CD4-positive, alpha-beta T cell treated with Interleukin-15 for 1 hour (primary cell): ENCODE data around the gene CD320.
A peak's percentile ranks its signal among the peaks of the same experiment; 100 is the strongest.
"Not testable (repeated sequence)": the region's sequence is repeated elsewhere in the genome, so short reads cannot be mapped to it uniquely, and the experiment has no call there.

Experiments
- DNase-seq: peaks from one replicate; pipeline ENCODE4 v3.0.0-alpha.2; 2020

CD320 gene

GRCh38 chr19:8307965-8308866 is at the start of gene CD320:
Gene CD320, minus strand, starts transcription at chr19:8308358. Its CDS starts 68 bp downstream, at chr19:8308290.
- peak; percentile 82 for DNase-seq

- no peak for DNase-seq
Observed at GRCh38 chr19:8357007-8357521, 48.9 kb upstream of the CD320 start.

- peak; percentile 21 for DNase-seq
Observed at GRCh38 chr19:8355631-8356402, 47.7 kb upstream of the CD320 start.

GRCh38 chr19:8352845-8353244 is 44.7 kb upstream of the CD320 start:
- not testable (repeated sequence) for DNase-seq

GRCh38 chr19:8352134-8352827 is 44.1 kb upstream of the CD320 start:
- DNase-seq: no peak

- DNase-seq: not testable (repeated sequence)
Observed at GRCh38 chr19:8349629-8350372, 41.6 kb upstream of the CD320 start.

GRCh38 chr19:8343483-8343844 is 35.3 kb upstream of the CD320 start:
- no peak for DNase-seq

- peak; percentile 94 for DNase-seq
Observed at GRCh38 chr19:8342684-8343482, 34.7 kb upstream of the CD320 start, which contains the start of gene KANK3. Gene KANK3, minus strand, starts transcription at chr19:8343262. Its CDS starts 5,434 bp downstream, at chr19:8337828.

GRCh38 chr19:8342316-8342683 is 34.1 kb upstream of the CD320 start:
- no peak for DNase-seq

- not testable (repeated sequence) for DNase-seq
Observed at GRCh38 chr19:8341504-8341903, 33.3 kb upstream of the CD320 start.

- no peak for DNase-seq
Observed at GRCh38 chr19:8340341-8341096, 32.4 kb upstream of the CD320 start.

GRCh38 chr19:8338835-8339234 is 30.7 kb upstream of the CD320 start:
- DNase-seq: no peak

- no peak for DNase-seq
Observed at GRCh38 chr19:8337728-8338127, 29.6 kb upstream of the CD320 start.

GRCh38 chr19:8336660-8337059 is 28.5 kb upstream of the CD320 start:
- no peak for DNase-seq

GRCh38 chr19:8336072-8336569 is 28.0 kb upstream of the CD320 start:
- DNase-seq: no peak

- DNase-seq: peak; percentile 30
Observed at GRCh38 chr19:8335343-8336071, 27.3 kb upstream of the CD320 start.

GRCh38 chr19:8334458-8335342 is 26.5 kb upstream of the CD320 start:
- peak; percentile 39 for DNase-seq

GRCh38 chr19:8333767-8334457 is 25.8 kb upstream of the CD320 start:
- DNase-seq: no peak
